ENCODE results near the gene TJP3.

DNA sequence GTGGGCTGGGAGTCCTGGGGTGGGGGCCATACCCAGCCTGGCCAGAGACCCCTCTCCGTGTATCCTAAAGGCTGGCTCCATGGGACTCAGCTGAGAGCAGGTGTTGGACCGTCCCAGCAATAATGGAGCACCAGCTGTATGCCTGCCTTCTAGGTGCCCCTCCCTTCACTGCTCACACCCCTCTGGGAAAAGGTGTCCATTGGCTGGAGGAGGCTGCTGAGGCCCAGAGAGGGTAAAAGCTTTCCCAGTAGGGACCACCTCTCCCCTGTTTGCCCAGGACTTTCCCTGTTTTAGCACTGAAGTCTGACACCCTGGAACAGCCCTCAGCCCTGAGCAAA is 67.2 kb downstream of the TJP3 start:
- no peak for TF ChIP-seq POLR2AphosphoS5 (IDR thresholded peaks at IDR 0.05; ENCODE audit: low read depth, low read length)
- no peak for TF ChIP-seq POLR2A (IDR thresholded peaks at IDR 0.05; ENCODE audit: low read depth, low read length)

Measured in GM12892 (cell line).